NCI-H2171 (cell line): ENCODE measurements around the gene SLC9A6.

Source experiments
- DNase-seq: peaks from one replicate; lab custom pipeline; 2025; lab: John Stamatoyannopoulos, UW

Gene SLC9A6

DNA sequence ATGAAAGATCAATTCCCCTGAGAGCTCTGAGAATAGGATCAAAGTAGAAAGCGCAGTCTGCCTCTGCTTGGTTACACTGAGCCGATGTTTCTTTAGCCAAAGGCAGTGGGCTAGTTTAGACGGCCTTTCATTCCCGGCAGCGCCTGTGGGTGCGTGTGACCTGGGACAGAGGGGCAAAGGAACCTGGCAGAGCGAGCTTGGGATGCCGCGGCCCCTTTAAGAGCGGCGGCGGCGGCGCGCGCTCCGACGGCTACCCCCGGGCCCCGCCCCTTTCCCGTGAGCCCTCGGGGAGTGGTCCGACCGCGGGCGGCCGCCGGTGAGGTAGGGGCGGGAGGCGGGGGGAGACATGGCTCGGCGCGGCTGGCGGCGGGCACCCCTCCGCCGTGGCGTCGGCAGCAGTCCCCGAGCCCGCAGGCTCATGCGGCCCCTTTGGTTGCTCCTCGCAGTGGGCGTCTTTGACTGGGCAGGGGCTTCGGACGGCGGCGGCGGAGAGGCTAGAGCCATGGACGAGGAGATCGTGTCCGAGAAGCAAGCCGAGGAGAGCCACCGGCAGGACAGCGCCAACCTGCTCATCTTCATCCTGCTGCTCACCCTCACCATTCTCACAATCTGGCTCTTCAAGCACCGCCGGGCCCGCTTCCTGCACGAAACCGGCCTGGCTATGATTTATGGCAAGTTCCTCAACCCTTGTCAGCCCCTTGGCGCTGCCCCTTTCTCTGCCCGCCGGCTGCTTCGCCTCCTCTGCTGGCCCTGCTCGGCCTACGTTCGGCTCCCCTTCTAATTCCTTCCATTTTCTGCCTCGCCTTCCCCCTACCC, at the start of gene SLC9A6:
Gene SLC9A6, plus strand, starts transcription at position 279 of the 816 bp plus-strand sequence. Its CDS starts 224 bp downstream, at position 503.
- DNase-seq: peak; percentile 47

- no peak for DNase-seq
Measured at GRCh38 chrX:135944486-135944885, 40.7 kb upstream of the SLC9A6 start.

DNA sequence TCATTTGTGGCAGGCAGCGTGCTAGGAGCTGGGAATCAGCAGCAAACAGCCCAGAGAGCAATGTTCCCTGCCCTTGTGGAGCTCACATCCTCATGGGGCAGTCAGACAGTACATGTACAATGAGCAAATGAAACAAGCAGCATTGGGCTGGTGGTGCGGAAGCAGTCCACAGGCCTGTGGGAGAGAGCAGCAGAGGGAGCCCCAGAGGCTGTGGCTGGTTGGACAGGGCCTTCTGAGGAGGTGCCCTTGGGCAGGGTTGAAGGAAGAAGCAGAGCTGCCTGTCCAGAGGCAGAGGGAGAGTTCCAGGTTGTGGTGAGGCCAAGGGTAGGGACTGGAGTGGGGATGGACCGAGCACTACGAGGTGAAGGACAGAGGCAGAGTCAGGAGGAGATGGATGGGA, 33.9 kb upstream of the SLC9A6 start:
- DNase-seq: no peak

GRCh38 chrX:135973025-135973547, 12.1 kb upstream of the SLC9A6 start:
- no peak for DNase-seq

DNA sequence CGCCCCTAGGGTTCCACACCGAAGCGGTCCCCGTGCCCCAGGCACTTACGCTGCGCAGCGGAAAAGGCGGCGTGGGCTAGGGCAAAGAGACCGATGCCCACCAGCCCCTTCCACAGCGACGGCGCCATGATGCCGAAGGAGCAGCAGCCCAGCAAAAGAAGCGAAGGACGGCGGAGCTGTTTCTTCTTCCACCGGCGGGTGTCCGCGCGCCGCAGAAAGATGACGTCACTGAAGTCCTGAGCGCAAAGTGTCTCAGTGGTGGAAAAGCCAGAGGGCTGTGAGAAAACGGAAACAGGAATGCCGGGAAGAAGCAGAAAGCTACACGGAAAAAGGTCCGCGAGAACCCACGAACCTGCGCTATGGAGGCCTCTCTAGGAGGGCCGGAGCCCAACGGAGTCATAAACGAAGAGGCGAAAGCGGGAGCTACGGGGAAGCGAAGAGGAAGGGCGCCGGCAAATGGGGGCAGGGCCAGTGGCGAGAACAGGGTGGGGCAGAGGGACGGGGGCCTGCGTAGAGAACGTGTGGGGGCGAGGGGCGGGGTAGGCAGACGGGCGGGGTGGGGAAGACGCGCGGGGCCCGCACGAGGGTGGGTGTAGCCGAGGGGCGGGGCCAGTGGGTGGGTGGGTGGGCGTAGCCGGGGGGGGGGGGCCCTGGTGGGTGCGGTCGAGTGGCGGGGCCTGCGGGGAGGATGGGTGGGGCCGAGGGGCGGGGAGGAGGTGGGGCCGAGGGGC, 11.5 kb upstream of the SLC9A6 start, which contains the start of gene MMGT1:
Gene MMGT1, minus strand, starts transcription at position 441 of the 731 bp plus-strand sequence. Its CDS starts 313 bp downstream, at position 128.
- peak; percentile 72 for DNase-seq

DNA sequence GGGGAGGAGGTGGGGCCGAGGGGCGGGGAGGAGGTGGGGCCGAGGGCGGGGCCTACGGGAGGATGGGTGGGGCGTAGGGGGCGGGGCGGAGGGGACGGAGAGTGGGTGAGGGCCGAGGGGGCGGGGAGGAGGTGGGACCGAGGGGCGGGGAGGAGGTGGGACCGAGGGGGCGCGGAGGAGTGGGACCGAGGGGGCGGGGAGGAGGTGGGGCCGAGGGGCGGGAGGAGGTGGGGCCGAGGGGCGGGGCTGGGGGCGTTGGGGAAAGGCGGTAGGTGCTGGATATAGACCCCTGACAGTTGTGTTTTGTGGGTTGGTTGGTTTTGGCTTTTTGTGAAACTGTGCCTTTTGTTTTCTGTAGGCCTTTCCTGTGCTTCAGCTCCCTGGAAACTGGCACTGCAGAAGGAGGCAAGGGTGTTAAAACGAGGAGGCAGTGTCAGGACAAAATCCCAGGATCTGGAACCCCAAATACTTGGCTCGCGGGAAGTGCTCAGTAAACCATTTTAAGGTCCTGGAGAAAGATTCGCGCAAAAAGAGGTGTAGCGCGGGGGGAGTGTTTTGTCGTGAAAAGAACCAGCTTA, 10.9 kb upstream of the SLC9A6 start:
- peak; percentile 71 for DNase-seq

- DNase-seq: no peak
Measured at GRCh38 chrX:135975421-135975820, 9.8 kb upstream of the SLC9A6 start.

GRCh38 chrX:135977611-135978010, 7.6 kb upstream of the SLC9A6 start:
- DNase-seq: no peak

GRCh38 chrX:135981010-135981409, 4.2 kb upstream of the SLC9A6 start:
- DNase-seq: no peak

DNA sequence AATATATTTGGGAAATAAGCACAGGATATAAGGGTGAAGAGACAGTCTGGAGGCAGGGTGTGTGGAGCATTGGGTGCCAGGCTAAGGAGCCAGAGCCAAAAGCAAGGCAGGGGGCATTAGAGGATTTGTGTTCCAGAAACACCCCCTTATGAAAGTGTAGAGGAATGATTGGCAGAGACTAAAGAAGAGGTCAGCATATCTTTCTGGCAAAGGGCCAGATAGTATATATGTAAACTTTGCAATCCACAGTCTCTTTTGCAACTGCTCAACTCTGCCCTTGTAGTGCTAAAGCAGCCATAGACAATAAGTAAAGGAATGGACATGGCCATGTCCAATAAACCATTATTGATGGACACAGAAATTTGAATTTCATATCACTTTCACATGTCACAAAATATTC, 3.6 kb upstream of the SLC9A6 start:
- no peak for DNase-seq

- no peak for DNase-seq
Measured at GRCh38 chrX:135982860-135983259, 2.4 kb upstream of the SLC9A6 start.

DNA sequence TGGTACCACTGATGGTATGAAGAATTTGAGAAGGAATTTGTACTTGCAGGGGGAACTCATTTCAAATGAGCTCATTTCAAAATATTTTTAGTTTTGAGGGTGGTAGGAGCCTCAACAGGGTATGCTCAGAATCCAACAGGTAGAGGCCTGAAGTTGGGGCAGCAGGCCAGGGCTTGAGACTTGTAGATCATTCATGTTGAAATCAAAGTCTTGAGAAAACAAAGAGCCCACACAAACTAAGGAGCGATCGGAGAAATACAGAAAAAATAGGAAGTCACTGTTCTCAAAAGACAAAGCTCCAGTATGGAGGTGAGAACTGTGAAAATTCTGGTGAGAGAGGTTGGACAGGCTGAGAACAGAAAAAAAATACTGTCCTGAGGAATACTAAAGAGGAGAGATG, 979 bp upstream of the SLC9A6 start:
- no peak for DNase-seq

- peak; percentile 18 for DNase-seq
Measured at GRCh38 chrX:135984791-135985156, 461 bp upstream of the SLC9A6 start.

GRCh38 chrX:135985973-135986310, 707 bp downstream of the SLC9A6 start:
- DNase-seq: no peak

DNA sequence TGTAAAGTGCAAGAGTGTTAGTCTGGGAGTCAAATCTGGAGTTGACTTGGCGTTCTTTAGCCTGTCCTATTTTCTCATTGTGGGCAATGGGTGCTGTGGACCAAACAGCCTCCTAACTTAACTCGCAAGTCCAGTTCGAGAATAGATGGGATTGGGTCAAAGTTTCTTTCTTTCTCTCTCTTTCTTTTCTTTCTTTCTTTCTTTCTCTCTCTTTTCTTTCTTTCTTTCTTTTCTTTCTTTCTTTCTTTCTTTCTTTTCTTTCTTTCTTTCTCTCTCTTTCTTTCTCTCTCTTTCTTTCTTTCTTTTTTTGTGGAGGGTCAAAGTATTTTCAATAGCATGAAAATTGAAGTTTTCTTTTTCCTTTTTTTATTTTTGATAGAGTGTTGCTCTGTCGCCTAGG, 3.0 kb downstream of the SLC9A6 start:
- no peak for DNase-seq

GRCh38 chrX:136015016-136015415, 29.8 kb downstream of the SLC9A6 start:
- no peak for DNase-seq

DNA sequence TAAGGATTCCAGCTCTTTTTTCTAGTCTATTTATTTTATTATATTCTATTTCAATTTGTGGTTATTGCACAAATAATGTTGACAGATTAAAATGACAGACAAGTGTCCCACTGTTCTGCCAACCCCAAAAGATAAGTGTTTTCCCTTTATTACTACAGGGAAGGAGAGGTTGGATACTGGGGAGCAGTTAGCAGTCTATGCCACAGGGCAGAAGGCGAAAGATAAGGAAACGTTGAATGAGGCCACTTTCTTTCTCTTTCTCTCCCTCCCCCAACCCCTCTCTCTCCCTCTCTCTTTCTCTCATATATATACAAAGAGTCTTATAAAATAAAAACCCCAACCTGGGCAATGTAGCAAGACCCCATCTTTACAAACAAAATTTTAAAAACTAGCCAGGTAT, 31.6 kb downstream of the SLC9A6 start:
- DNase-seq: no peak

GRCh38 chrX:136019226-136019625, 34.0 kb downstream of the SLC9A6 start:
- no peak for DNase-seq

DNA sequence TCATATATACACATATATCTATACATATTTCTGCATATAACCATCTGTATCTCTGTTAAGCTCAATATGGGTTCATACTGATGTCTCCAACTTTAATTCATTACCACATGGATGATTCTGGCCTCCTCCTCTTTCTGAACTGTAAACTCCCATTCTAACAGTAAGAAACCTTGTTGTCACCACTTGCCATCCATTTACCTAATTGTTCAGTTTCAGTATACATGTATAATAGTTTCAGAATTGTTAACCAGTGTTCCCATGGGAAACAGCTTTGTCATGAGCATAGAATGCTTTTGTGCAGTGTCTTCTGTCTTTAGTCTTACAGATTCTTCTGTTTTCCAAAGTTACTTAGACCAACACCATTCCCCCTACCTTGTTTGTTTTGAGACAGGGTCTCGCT, 35.9 kb downstream of the SLC9A6 start:
- DNase-seq: no peak

DNA sequence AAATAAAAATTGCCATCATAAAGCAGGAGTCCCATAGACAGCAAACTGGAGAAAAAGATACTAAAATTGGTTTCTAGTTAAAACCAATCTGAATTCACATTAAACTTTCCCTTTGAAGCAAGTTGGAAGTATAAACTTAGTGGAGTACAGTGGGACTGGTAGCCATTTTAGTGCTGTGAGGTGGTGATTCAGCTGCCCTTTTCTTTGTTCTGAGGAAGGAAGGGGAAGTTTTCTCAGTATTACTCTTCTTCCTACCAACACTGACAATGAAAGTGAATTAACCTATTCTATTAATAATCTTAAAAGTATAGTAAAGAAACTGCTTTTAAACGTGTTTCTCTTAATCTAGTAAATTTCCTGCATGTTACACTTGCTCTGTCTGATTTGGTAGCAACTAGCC, 36.7 kb downstream of the SLC9A6 start:
- no peak for DNase-seq

- DNase-seq: no peak
Measured at GRCh38 chrX:136025091-136025490, 39.9 kb downstream of the SLC9A6 start.

- DNase-seq: peak; percentile 7
Measured at GRCh38 chrX:136028383-136028984, 43.2 kb downstream of the SLC9A6 start.
